ENCODE measurements around the gene FLRT1. TPM values are rescaled to one million over a fixed set of nuclear protein-coding genes. Genes with fewer than 3 reads are reported as not detected.

FLRT1 gene
- total RNA-seq, 1 donor from 2014 or later: 4.5 TPM

DNA sequence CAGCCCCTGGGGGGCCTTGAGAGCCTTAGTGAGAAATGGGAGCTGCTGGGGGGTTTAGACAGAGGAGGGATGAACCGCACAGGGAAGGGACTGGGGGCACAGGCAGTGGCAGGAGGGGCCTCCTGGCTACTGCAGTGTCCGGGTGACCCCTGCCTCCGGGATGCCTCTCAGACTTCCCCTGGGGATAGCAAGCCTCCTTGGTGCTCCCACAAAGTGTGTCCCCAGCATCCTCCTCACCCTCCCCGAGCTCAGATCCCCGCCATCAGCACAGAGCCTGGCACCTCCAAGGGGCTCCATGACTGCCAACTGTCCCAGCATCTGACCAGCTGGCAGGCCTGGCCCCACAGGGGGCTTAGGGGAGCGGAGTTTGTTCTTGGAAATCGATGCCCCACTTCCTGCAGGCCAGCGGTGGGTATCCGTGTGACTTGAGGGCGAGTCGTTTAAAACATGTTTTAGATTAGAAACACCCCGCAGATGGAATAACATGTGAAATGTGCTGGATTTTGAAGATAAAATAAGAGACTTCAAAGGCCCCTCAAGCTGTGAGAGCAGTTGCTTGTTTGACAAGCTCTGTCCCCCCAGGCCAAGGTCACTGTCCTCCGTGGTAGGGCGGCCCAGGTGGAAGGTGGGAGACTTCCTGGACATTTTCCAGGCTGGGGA is 13.5 kb upstream of the FLRT1 start:
- DNase-seq (ENCODE audit: low spot score in 2 of 2) (no peak), FAIRE-seq (no peak)

GRCh38 chr11:64023712-64024710 is 11.7 kb upstream of the FLRT1 start:
- DNase-seq (ENCODE audit: low spot score in 2 of 2) (no peak), FAIRE-seq (no peak)

DNA sequence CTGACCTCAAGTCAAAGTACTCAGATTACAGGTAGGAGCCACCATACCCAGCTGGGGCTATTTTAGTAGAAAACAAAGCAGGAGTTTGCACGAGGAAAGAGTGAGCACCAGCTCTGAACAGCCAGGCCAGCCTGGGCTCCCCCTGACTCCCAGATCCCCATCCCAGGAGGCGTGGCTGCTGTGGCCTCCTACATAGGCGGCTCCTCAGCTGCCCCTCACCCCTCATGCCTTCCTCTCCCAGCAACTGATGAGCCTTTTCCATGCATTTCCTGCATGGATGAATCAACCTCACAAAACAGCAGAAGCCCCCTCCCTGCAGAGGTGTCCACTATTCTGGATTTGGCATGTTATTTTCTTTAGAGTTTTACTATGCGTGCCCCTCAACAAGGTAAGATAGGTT is 10.5 kb upstream of the FLRT1 start:
- DNase-seq (ENCODE audit: low spot score in 2 of 2): no peak
- no peak for FAIRE-seq

GRCh38 chr11:64026575-64027205 is 9.0 kb upstream of the FLRT1 start:
- DNase-seq (ENCODE audit: low spot score in 2 of 2): no peak
- no peak for FAIRE-seq

- FAIRE-seq: no peak
- no peak for DNase-seq (ENCODE audit: low spot score in 2 of 2)
Observed at GRCh38 chr11:64027651-64028397, 7.9 kb upstream of the FLRT1 start.

GRCh38 chr11:64028398-64029115 is 7.2 kb upstream of the FLRT1 start:
- no peak for FAIRE-seq

GRCh38 chr11:64029773-64030172 is 6.0 kb upstream of the FLRT1 start:
- FAIRE-seq: no peak
- no peak for DNase-seq (ENCODE audit: low spot score in 2 of 2)

More at GRCh38 chr11:64028398-64029115, 7.2 kb upstream of the FLRT1 start:
- no peak for DNase-seq (ENCODE audit: low spot score in 2 of 2)

DNA sequence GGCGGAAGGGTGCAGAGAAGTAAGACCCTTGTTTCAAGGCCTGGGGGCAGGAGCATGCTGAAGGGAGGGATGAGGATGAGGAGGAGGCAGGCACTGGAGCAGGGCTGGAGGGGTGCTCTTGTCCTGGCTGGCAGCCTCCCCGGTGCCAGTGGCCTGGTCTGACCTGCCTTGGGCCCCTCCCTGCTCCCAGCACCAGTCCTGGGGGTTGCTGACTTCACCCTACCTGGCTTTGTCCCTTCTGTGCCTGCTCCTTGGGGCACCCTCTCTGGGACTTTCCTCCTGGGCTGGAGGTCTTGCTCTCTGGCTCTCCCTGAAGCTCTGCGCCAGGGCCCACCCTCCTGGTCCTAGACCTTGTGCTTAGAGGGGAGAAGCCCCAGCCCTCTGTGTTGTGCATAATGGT is 4.7 kb upstream of the FLRT1 start:
- DNase-seq (ENCODE audit: low spot score in 2 of 2) (no peak), FAIRE-seq (no peak)

GRCh38 chr11:64032050-64032449 is 3.7 kb upstream of the FLRT1 start:
- DNase-seq (ENCODE audit: low spot score in 2 of 2) (no peak), FAIRE-seq (no peak)

- DNase-seq (ENCODE audit: low spot score in 2 of 2): no peak
- no peak for FAIRE-seq
Observed at GRCh38 chr11:64034411-64034811, 1.3 kb upstream of the FLRT1 start.

- FAIRE-seq (no peak), DNase-seq (ENCODE audit: low spot score in 2 of 2) (no peak)
Observed at GRCh38 chr11:64035081-64035524, 628 bp upstream of the FLRT1 start.

DNA sequence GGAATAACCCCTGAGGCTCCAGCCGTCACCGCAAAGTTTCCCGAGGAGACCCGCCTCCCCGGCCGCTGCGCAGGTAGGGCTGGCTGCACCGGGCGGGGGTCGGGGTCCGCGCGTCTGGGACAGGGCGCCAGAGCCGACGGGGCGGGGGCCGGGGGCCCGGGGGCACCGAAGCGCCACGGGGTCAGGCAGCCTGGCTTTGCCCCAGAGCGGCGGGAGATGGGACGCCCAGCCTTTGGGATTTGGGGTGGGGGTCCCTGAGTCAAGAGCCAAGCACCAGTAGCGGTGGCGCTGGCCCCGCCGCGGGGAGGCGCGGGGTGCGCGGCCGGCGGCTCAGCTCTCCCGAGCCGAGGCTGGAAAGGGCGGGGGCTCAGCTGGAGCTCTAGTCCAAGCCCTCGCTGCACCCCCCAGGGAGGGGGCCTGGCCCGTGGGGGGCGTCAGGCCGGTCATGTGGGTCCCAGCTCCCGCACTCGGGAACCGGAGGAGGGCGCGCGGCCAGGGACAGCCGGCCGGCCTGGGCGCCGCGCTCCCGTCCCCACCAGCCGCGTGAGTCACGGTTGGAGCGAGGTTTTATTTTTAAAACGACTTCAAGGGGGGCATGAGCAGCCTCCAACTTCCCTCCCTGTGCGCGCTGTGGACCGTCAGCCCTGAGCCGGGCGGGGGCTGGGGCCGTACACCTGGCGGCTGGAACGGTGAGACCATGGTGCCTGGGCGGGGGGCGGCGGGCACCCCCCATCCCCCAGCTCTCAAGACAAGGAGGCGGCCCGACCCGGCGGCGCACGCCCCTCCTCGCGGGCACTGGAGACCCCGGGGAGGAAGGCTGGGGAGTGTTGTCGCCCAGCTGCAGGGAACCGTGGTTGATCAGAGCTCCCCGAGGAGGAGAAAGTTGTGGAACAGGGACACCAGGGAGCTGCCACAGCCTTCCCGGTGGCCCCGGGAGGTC is 626 bp downstream of the FLRT1 start:
- peak; percentile 67 to 68 for DNase-seq (ENCODE audit: low spot score in 2 of 2)
- no peak for FAIRE-seq

DNA sequence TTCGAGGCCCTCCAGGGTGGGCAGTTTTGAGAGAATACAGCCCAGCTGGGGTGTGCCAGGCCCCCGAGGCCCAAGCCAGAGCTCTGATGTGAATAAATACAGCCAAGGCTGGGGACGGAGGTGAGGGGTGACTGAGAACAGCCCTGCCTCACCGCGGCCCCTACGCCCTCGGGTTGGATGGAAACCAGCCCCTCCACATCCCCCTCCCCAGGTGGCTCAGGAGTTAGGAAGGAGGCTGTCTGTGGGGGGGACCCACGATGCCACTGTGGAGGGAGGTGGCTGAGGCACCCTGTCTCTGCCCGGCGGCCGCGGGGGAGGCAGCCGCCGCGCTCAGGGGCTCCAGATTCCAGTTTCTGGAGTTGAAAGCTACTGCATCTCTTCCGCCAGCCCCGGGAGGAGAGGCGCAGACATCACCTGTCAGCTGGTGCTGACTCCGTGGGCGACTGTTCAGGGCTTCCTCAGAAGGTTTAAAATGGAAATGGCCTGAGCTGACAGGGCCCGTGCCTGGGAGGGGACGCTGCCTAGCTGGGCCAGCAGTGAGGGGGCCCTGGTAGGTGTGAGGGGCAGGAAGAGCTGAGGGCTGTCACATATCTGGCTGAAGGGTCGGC is 1.4 kb downstream of the FLRT1 start:
- DNase-seq (ENCODE audit: low spot score in 2 of 2) (peak in 1 of 2 donors; percentile 54), FAIRE-seq (no peak)

GRCh38 chr11:64038500-64038899 is 2.8 kb downstream of the FLRT1 start:
- DNase-seq (ENCODE audit: low spot score in 2 of 2) (no peak), FAIRE-seq (no peak)

DNA sequence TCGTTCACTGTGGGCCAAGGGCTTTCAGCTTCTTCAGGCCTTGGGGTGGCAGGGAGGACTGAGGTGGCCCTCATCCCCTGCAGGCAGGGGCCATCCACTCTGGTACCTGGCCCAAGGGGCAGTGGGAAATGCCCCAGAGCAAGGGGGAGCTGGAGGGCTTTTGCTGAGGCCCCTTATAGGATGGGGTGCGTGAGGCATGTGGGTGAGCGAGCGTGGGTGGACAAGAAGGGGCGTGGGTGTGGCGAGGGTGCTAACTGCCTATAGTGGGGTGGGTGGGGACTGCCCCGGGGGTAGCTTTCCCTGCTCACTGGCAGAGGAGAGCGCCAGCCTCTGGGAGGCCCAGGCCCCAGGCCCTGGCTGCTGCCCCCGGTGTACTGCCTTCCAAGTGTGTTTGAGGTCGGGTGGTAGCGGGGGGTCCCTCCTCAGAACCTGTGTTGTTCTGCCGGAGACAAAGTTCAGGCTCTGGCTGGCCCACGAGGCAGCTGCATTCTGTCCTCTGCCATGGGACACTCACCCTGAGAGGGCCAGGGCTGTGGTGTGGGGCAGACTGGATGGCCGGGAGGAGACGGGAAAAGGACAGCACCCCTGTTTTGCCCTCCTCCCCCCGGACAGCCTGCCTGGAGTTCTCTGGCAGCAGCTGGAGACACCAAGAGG is 3.4 kb downstream of the FLRT1 start:
- DNase-seq (ENCODE audit: low spot score in 2 of 2): no peak

GRCh38 chr11:64040684-64041322 is 5.1 kb downstream of the FLRT1 start:
- FAIRE-seq: no peak
- peak; percentile 63 to 68 for DNase-seq (ENCODE audit: low spot score in 2 of 2)

More for the DNA sequence above, 3.4 kb downstream of the FLRT1 start:
- FAIRE-seq: no peak

GRCh38 chr11:64041846-64042245 is 6.1 kb downstream of the FLRT1 start:
- DNase-seq (ENCODE audit: low spot score in 2 of 2): no peak
- no peak for FAIRE-seq

Data from frontal cortex (tissue), 4 donors.